NB4 (cell line): ENCODE measurements around the gene KCTD3.

Experiments used
- CTCF ChIP-seq: IDR thresholded peaks from one replicate; pipeline ENCODE4 v1.5.1; 2012; ENCODE audit warnings: low read depth, low read length
- MYC ChIP-seq: IDR thresholded peaks from 2 replicates; pipeline ENCODE4 v1.6.1; 2011; ENCODE audit warnings: low read depth, low read length
- POLR2A ChIP-seq: IDR thresholded peaks from 2 replicates; pipeline ENCODE4 v1.6.1; 2011; ENCODE audit warnings: mild to moderate bottlenecking; ENCODE audit not compliant: insufficient read length; ENCODE audit errors: extremely low read depth
- TF ChIP-seq, protein P1 (sequence below): IDR thresholded peaks from 2 replicates; pipeline ENCODE4 v1.6.1; 2011; ENCODE audit warnings: low read depth, low read length

DNA sequence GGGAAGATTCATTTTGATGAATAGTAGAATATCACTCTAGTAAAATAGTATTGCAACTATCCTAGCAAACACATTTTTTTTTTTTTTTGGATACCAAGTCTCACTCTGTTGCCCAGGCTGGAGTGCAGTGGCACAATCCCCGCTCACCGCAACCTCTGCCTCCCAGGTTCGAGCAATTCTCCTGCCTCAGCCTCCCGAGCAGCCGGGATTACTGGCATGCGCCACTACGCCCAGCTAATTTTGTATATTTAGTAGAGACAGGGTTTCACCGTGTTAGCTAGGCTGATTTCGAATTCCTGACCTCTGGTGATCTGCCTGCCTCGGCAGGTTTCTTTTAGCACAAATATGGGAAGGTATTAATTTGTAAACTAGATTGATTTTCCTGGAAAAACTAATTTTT, 33.8 kb downstream of the KCTD3 start:
- TF ChIP-seq CTCF: no peak
- TF ChIP-seq POLR2A: no peak
- TF ChIP-seq, protein P1, sequence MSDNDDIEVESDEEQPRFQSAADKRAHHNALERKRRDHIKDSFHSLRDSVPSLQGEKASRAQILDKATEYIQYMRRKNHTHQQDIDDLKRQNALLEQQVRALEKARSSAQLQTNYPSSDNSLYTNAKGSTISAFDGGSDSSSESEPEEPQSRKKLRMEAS: no peak
- TF ChIP-seq MYC: no peak
